HepG2 (cell line): ENCODE data around the gene DHX30. TPM values are rescaled to one million over a fixed set of nuclear protein-coding genes. Genes with fewer than 3 reads are reported as not detected.

Experiments
- GATA4 ChIP-seq: sonication (generic); IDR thresholded peaks from 2 replicates; pipeline ENCODE4 v1.6.1; 2016; ENCODE audit warnings: antibody characterized with exemption, low read depth, borderline replicate concordance
- KDM5A ChIP-seq: fragments of 200-600 bp; sonication (generic); IDR thresholded peaks from 2 replicates; pipeline ENCODE4 v1.7.0; 2018; ENCODE audit warnings: antibody characterized with exemption, mild to moderate bottlenecking, low read length, borderline replicate concordance
- MAF1 ChIP-seq: sonication (generic); formaldehyde crosslinking; IDR thresholded peaks from 2 replicates; pipeline ENCODE4 v1.5.0; 2020; ENCODE audit warnings: missing genetic modification reagents, borderline replicate concordance
- MTA1 ChIP-seq: sonication (generic); formaldehyde crosslinking; IDR thresholded peaks from 2 replicates; pipeline ENCODE4 v1.4.0; 2020; ENCODE audit warnings: missing genetic modification reagents, mild to moderate bottlenecking, borderline replicate concordance
- NCOR1 ChIP-seq: fragments of 200-600 bp; sonication (generic); IDR thresholded peaks from 2 replicates; pipeline ENCODE4 v1.7.0; 2017; ENCODE audit warnings: antibody characterized with exemption, low read length, borderline replicate concordance
- NR2C2 ChIP-seq: sonication (generic); formaldehyde crosslinking; IDR thresholded peaks from 2 replicates; pipeline ENCODE4 v1.4.0; 2020; ENCODE audit warnings: missing genetic modification reagents, mild to moderate bottlenecking, moderate library complexity, borderline replicate concordance
- ZNF253 ChIP-seq: sonication (generic); formaldehyde crosslinking; IDR thresholded peaks from 2 replicates; pipeline ENCODE4 v1.8.0; 2022; ENCODE audit warnings: mild to moderate bottlenecking, missing genetic modification reagents, borderline replicate concordance
- ZNF766 ChIP-seq: sonication (generic); formaldehyde crosslinking; IDR thresholded peaks from 2 replicates; pipeline ENCODE4 v1.5.0; 2020; ENCODE audit warnings: missing genetic modification reagents, borderline replicate concordance
- ZNF777 ChIP-seq: sonication (generic); formaldehyde crosslinking; IDR thresholded peaks from 2 replicates; pipeline ENCODE4 v1.4.0; 2020; ENCODE audit warnings: missing genetic modification reagents
- polyA plus RNA-seq, 8 experiments: library from polyadenylated mRNA; depleted of rRNA in 3 of 8; stranded (reverse) in 7 of 8; unstranded in 1 of 8; fragments of >200 nt; fragmentation: Illumina TruSeq in 4 of 8; extraction: Trizol in 4 of 8; gene quantifications; 2 replicates each; pipeline versions ENCODE4 v1.2.1 to v1.2.3, GENCODE V29; 2011 to 2016; ENCODE audit warnings: low read depth in 4 of 8, missing spikeins in 1 of 8, mixed read lengths in 1 of 8; ENCODE audit not compliant: insufficient read depth in 1 of 8
- total RNA-seq, 5 experiments: library from RNA; depleted of rRNA; stranded (reverse); fragments of >200 nt; fragmentation: Illumina TruSeq; extraction: Trizol; gene quantifications; 2 replicates each; pipeline ENCODE4 v1.2.3, GENCODE V29; 2016; ENCODE audit warnings: low read depth in 1 of 5
- TF ChIP-seq, protein P1 (sequence below): sonication (generic); formaldehyde crosslinking; IDR thresholded peaks from 2 replicates; pipeline ENCODE4 v1.8.0; 2022; ENCODE audit warnings: low read depth, missing genetic modification reagents
- TF ChIP-seq, protein P2 (sequence below): sonication (generic); formaldehyde crosslinking; conservative IDR thresholded peaks from 2 replicates; pipeline ENCODE4 v1.4.0; 2020; ENCODE audit warnings: missing genetic modification reagents
- TF ChIP-seq, protein P3 (sequence below): sonication (generic); formaldehyde crosslinking; IDR thresholded peaks from 2 replicates; pipeline ENCODE4 v1.5.1; 2020; ENCODE audit warnings: mild to moderate bottlenecking, missing genetic modification reagents, borderline replicate concordance
- TF ChIP-seq, protein P4 (sequence below): sonication (generic); formaldehyde crosslinking; IDR thresholded peaks from 2 replicates; pipeline ENCODE4 v1.4.0; 2020; ENCODE audit warnings: missing genetic modification reagents, mild to moderate bottlenecking, borderline replicate concordance
- TF ChIP-seq, protein P5 (sequence below): sonication (generic); formaldehyde crosslinking; IDR thresholded peaks from 2 replicates; pipeline ENCODE4 v1.4.0; 2020; ENCODE audit warnings: missing genetic modification reagents, low read depth, mild to moderate bottlenecking, borderline replicate concordance

The DHX30 gene
- total and polyA plus RNA-seq, 2 of the 13 experiments (the other 11 are each of a cell fraction or from before 2014, with no cell fraction given) = 30.6 to 59.4 TPM

DNA sequence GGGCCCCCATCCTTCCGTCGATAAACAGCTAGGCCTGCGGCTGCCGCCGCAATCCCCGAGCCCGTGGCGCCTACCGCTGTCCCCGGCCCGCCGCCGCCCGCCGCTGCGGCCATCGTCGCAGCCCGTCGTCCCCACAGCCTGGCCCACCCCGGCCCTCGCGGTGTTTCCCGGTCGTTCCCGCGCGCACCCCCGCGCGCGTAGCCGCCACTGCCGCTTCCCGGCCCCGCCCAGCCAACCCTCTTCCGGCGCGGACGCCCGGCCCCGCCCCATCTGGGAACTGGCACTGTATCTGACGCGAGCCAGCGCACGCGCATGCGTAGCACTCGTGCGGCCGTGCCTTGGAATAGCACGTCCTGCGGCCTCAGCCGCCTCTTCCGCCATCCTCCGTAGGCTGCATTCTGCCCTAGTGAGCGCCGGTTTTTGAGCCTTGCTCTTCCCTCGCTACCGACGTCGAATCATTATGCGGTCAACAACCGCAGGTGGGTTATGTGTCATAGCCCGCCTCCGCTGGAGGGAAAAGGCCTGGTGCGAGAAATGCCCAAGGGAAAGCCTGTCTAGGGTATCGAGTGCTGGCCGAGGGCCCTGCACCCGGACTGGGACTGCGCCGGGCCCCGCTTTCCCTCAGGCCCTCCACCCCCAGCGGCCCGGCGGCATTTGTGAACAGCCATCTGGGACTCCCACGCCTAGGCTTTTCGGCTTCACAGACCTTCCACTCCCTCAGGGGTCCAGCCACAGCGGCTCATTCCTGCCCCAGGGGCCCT is 21.1 kb upstream of the DHX30 start, which contains the start of gene SMARCC1 (continued):
- TF ChIP-seq, protein P1, sequence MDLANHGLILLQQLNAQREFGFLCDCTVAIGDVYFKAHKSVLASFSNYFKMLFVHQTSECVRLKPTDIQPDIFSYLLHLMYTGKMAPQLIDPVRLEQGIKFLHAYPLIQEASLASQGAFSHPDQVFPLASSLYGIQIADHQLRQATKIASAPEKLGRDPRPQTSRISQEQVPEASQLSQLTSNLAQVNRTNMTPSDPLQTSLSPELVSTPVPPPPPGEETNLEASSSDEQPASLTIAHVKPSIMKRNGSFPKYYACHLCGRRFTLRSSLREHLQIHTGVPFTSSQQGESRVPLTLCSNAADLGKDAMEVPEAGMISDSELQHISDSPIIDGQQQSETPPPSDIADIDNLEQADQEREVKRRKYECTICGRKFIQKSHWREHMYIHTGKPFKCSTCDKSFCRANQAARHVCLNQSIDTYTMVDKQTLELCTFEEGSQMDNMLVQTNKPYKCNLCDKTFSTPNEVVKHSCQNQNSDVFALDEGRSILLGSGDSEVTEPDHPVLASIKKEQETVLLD (CRISPR knock-in tag) = peak; percentile 88
- TF ChIP-seq ZNF777 (CRISPR knock-in tag) = peak; percentile 55; the same call in 1 of the 2 replicates
- peak; percentile 67 for TF ChIP-seq ZNF766 (CRISPR knock-in tag)
- peak; percentile 73 for TF ChIP-seq GATA4
- peak; percentile 48; the same call in 1 of the 2 replicates for TF ChIP-seq KDM5A
- TF ChIP-seq, protein P2, sequence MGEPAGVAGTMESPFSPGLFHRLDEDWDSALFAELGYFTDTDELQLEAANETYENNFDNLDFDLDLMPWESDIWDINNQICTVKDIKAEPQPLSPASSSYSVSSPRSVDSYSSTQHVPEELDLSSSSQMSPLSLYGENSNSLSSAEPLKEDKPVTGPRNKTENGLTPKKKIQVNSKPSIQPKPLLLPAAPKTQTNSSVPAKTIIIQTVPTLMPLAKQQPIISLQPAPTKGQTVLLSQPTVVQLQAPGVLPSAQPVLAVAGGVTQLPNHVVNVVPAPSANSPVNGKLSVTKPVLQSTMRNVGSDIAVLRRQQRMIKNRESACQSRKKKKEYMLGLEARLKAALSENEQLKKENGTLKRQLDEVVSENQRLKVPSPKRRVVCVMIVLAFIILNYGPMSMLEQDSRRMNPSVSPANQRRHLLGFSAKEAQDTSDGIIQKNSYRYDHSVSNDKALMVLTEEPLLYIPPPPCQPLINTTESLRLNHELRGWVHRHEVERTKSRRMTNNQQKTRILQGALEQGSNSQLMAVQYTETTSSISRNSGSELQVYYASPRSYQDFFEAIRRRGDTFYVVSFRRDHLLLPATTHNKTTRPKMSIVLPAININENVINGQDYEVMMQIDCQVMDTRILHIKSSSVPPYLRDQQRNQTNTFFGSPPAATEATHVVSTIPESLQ = no peak; the same call in 1 of the 2 replicates
- TF ChIP-seq NR2C2 (CRISPR knock-in tag) = peak; percentile 58; the same call in 1 of the 2 replicates
- TF ChIP-seq MAF1 = peak; percentile 92
- no peak for TF ChIP-seq ZNF253 (CRISPR knock-in tag)
- TF ChIP-seq, protein P3, sequence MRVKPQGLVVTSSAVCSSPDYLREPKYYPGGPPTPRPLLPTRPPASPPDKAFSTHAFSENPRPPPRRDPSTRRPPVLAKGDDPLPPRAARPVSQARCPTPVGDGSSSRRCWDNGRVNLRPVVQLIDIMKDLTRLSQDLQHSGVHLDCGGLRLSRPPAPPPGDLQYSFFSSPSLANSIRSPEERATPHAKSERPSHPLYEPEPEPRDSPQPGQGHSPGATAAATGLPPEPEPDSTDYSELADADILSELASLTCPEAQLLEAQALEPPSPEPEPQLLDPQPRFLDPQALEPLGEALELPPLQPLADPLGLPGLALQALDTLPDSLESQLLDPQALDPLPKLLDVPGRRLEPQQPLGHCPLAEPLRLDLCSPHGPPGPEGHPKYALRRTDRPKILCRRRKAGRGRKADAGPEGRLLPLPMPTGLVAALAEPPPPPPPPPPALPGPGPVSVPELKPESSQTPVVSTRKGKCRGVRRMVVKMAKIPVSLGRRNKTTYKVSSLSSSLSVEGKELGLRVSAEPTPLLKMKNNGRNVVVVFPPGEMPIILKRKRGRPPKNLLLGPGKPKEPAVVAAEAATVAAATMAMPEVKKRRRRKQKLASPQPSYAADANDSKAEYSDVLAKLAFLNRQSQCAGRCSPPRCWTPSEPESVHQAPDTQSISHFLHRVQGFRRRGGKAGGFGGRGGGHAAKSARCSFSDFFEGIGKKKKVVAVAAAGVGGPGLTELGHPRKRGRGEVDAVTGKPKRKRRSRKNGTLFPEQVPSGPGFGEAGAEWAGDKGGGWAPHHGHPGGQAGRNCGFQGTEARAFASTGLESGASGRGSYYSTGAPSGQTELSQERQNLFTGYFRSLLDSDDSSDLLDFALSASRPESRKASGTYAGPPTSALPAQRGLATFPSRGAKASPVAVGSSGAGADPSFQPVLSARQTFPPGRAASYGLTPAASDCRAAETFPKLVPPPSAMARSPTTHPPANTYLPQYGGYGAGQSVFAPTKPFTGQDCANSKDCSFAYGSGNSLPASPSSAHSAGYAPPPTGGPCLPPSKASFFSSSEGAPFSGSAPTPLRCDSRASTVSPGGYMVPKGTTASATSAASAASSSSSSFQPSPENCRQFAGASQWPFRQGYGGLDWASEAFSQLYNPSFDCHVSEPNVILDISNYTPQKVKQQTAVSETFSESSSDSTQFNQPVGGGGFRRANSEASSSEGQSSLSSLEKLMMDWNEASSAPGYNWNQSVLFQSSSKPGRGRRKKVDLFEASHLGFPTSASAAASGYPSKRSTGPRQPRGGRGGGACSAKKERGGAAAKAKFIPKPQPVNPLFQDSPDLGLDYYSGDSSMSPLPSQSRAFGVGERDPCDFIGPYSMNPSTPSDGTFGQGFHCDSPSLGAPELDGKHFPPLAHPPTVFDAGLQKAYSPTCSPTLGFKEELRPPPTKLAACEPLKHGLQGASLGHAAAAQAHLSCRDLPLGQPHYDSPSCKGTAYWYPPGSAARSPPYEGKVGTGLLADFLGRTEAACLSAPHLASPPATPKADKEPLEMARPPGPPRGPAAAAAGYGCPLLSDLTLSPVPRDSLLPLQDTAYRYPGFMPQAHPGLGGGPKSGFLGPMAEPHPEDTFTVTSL = no peak
- TF ChIP-seq, protein P4, sequence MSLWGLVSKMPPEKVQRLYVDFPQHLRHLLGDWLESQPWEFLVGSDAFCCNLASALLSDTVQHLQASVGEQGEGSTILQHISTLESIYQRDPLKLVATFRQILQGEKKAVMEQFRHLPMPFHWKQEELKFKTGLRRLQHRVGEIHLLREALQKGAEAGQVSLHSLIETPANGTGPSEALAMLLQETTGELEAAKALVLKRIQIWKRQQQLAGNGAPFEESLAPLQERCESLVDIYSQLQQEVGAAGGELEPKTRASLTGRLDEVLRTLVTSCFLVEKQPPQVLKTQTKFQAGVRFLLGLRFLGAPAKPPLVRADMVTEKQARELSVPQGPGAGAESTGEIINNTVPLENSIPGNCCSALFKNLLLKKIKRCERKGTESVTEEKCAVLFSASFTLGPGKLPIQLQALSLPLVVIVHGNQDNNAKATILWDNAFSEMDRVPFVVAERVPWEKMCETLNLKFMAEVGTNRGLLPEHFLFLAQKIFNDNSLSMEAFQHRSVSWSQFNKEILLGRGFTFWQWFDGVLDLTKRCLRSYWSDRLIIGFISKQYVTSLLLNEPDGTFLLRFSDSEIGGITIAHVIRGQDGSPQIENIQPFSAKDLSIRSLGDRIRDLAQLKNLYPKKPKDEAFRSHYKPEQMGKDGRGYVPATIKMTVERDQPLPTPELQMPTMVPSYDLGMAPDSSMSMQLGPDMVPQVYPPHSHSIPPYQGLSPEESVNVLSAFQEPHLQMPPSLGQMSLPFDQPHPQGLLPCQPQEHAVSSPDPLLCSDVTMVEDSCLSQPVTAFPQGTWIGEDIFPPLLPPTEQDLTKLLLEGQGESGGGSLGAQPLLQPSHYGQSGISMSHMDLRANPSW (CRISPR knock-in tag) = peak; percentile 56; the same call in 1 of the 2 replicates
- no peak for TF ChIP-seq MTA1
- TF ChIP-seq NCOR1 = no peak
- TF ChIP-seq, protein P5, sequence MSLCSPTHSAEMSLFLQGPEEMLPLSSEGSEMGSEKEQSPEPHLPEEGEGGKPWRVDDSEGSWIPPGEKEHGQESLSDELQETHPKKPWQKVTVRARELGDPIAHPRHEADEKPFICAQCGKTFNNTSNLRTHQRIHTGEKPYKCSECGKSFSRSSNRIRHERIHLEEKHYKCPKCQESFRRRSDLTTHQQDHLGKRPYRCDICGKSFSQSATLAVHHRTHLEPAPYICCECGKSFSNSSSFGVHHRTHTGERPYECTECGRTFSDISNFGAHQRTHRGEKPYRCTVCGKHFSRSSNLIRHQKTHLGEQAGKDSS = peak; percentile 87
